GM11168 (cell line): ENCODE data around the gene NKD1.

Source experiments
- in situ Hi-C: fragments of 300-500 bp; cut with MboI; formaldehyde crosslinking; loops from one replicate; pipeline ENCODE4 v1.12.0; 2022; ENCODE audit warnings: low sequenced_read_pairs; ENCODE audit not compliant: unreplicated experiment

The NKD1 gene

GRCh38 chr16:50681021-50681885 is 133.1 kb downstream of the NKD1 start, which contains the start of gene SNX20:
Gene SNX20, minus strand, starts transcription at chr16:50681312. Its CDS starts 3,786 bp downstream, at chr16:50677526.
- in situ Hi-C loops = no loop called here

- in situ Hi-C loops = no loop called here
Measured at GRCh38 chr16:50683689-50684374, 135.6 kb downstream of the NKD1 start.

- in situ Hi-C loops = no loop called here
Measured at GRCh38 chr16:50684823-50685461, 136.7 kb downstream of the NKD1 start.

- in situ Hi-C loops = no loop called here
Measured at GRCh38 chr16:50685462-50686063, 137.4 kb downstream of the NKD1 start.

- in situ Hi-C loops = no loop called here
Measured at GRCh38 chr16:50688083-50688482, 139.9 kb downstream of the NKD1 start.

GRCh38 chr16:50688867-50689266 is 140.7 kb downstream of the NKD1 start:
- in situ Hi-C loops = no loop called here

GRCh38 chr16:50690177-50690576 is 142.0 kb downstream of the NKD1 start:
- in situ Hi-C loops = no loop called here

- in situ Hi-C loops = no loop called here
Measured at GRCh38 chr16:50692644-50692998, 144.4 kb downstream of the NKD1 start.

GRCh38 chr16:50692999-50693781 is 145.0 kb downstream of the NKD1 start, which contains the start of gene NOD2:
Gene NOD2, plus strand, starts transcription at chr16:50693606. Its CDS starts 5,890 bp downstream, at chr16:50699496.
- in situ Hi-C loops = no loop called here

GRCh38 chr16:50694206-50694605 is 146.0 kb downstream of the NKD1 start:
- in situ Hi-C loops = no loop called here

GRCh38 chr16:50695017-50696000 is 147.1 kb downstream of the NKD1 start:
- in situ Hi-C loops = no loop called here

GRCh38 chr16:50696126-50696525 is 147.9 kb downstream of the NKD1 start:
- in situ Hi-C loops = no loop called here

GRCh38 chr16:50696575-50697420 is 148.6 kb downstream of the NKD1 start:
- in situ Hi-C loops = no loop called here

GRCh38 chr16:50697421-50697715 is 149.2 kb downstream of the NKD1 start:
- in situ Hi-C loops = no loop called here

- in situ Hi-C loops = no loop called here
Measured at GRCh38 chr16:50697881-50698767, 149.9 kb downstream of the NKD1 start.
